Measurements from ENCODE around the gene KANSL1. TPM values are rescaled to one million over a fixed set of nuclear protein-coding genes. Genes with fewer than 3 reads are reported as not detected.

Gene KANSL1
- total and polyA plus RNA-seq, 4 donors = 16.2 to 189 (median 47.4) TPM

GRCh38 chr17:46028981-46029565 lies 164.2 kb downstream of the KANSL1 start:
- DNase-seq = no peak
- no peaks in the 10 kb centered on the region for H3K9me3 ChIP-seq (ENCODE audit: control insufficient read depth in 4 of 4, insufficient read depth in 3 of 4, low read length in 3 of 4)
- 68 to 79% methylated on average over 4 of the region's 4 CpGs for WGBS, 2 donors
- H3K4me3 ChIP-seq = no peak overlapping the region
- ATAC-seq (ENCODE audit: insufficient read depth, low FRiP score) = no peak
- peaks cover 23 to 54% (median 35%) of the 10 kb centered on the region in 4 donors for H3K36me3 ChIP-seq (ENCODE audit: control insufficient read depth in 4 of 4, insufficient read depth in 4 of 4, low read length in 4 of 4)
- no peak for TF ChIP-seq CTCF (IDR thresholded peaks at IDR 0.05; ENCODE audit: control extremely low read depth, extremely low read depth)
- H3K27ac ChIP-seq (ENCODE audit: low read depth in 1 of 2, low read length in 1 of 2) = no peak overlapping the region
- H3K27me3 ChIP-seq (ENCODE audit: control insufficient read depth in 3 of 3, insufficient read depth in 3 of 3, low read length in 2 of 3) = no peaks in the 10 kb centered on the region
- H3K4me1 ChIP-seq (ENCODE audit: control insufficient read depth in 5 of 5, insufficient read depth in 5 of 5, low read length in 5 of 5) = no peaks in the 10 kb centered on the region
- H3K9ac ChIP-seq (ENCODE audit: insufficient read depth in 1 of 2, low read length in 2 of 2) = no peak overlapping the region

GRCh38 chr17:46028374-46028773 lies 164.9 kb downstream of the KANSL1 start:
- Histone ChIP-seq H3K9me3 (ENCODE audit: control insufficient read depth in 4 of 4, insufficient read depth in 3 of 4, low read length in 3 of 4) (no peaks in the 10 kb centered on the region), H3K27ac (ENCODE audit: low read depth in 1 of 2, low read length in 1 of 2) (no peak overlapping the region), H3K4me1 (ENCODE audit: control insufficient read depth in 5 of 5, insufficient read depth in 5 of 5, low read length in 5 of 5) (no peaks in the 10 kb centered on the region), H3K27me3 (ENCODE audit: control insufficient read depth in 3 of 3, insufficient read depth in 3 of 3, low read length in 2 of 3) (no peaks in the 10 kb centered on the region), H3K4me3 (no peak overlapping the region), H3K9ac (ENCODE audit: insufficient read depth in 1 of 2, low read length in 2 of 2) (no peak overlapping the region), H3K36me3 (ENCODE audit: control insufficient read depth in 4 of 4, insufficient read depth in 4 of 4, low read length in 4 of 4) (peaks cover 17 to 48% (median 30%) of the 10 kb centered on the region in 4 donors)
- no peak for TF ChIP-seq CTCF (IDR thresholded peaks at IDR 0.05; ENCODE audit: control extremely low read depth, extremely low read depth)
- DNase-seq (no peak), ATAC-seq (ENCODE audit: insufficient read depth, low FRiP score) (no peak)
- WGBS, 2 donors = 85 to 92% methylated on average over 3 of the region's 3 CpGs

GRCh38 chr17:46027976-46028325 lies 165.3 kb downstream of the KANSL1 start:
- DNase-seq = no peak
- Histone ChIP-seq H3K36me3 (ENCODE audit: control insufficient read depth in 4 of 4, insufficient read depth in 4 of 4, low read length in 4 of 4) (peaks cover 14 to 46% (median 26%) of the 10 kb centered on the region in 4 donors), H3K4me1 (ENCODE audit: control insufficient read depth in 5 of 5, insufficient read depth in 5 of 5, low read length in 5 of 5) (no peaks in the 10 kb centered on the region), H3K27me3 (ENCODE audit: control insufficient read depth in 3 of 3, insufficient read depth in 3 of 3, low read length in 2 of 3) (no peaks in the 10 kb centered on the region), H3K9ac (ENCODE audit: insufficient read depth in 1 of 2, low read length in 2 of 2) (no peak overlapping the region), H3K4me3 (no peak overlapping the region), H3K27ac (ENCODE audit: low read depth in 1 of 2, low read length in 1 of 2) (no peak overlapping the region), H3K9me3 (ENCODE audit: control insufficient read depth in 4 of 4, insufficient read depth in 3 of 4, low read length in 3 of 4) (no peaks in the 10 kb centered on the region)
- TF ChIP-seq CTCF (IDR thresholded peaks at IDR 0.05; ENCODE audit: control extremely low read depth, extremely low read depth) = no peak
- no peak for ATAC-seq (ENCODE audit: insufficient read depth, low FRiP score)
- 83 to 89% methylated on average over 4 of the region's 4 CpGs for WGBS, 2 donors
